HG02571 (cell line): ENCODE results near the gene ULK2.

Source experiments
- ATAC-seq: cut with Tn5 transposase; IDR thresholded peaks from one replicate; pipeline ENCODE4 v1.9.1; 2021; ENCODE audit warnings: mild to moderate bottlenecking, moderate library complexity; ENCODE audit not compliant: unreplicated experiment

Gene ULK2

DNA sequence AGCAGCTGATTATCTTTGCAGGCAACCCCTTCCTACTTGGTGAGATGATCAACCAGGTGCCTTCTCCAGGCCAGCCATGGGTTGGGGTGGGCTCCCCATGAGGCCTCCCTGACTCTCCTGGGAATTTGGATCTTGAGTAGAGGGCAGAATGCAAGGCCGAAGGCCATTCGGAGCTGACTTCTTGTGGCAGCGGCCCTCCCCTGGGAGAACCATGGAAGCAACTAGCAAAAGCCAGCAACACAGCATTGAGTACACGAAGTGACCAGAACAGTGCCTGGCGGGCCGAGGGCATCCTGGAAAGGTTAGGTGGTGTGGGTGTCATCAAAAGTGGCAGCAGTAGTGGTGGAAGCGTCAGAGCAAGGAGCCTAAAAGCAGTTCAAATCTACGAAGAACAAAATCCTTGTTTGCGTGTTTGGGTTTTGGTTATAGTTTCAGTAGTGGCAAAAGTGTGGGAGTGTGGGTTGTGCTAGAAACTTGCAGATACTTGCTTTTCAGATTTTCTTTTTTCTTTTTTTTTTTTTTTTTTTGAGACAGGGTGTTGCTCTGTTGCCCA lies 117.6 kb downstream of the ULK2 start:
- ATAC-seq = no peak

DNA sequence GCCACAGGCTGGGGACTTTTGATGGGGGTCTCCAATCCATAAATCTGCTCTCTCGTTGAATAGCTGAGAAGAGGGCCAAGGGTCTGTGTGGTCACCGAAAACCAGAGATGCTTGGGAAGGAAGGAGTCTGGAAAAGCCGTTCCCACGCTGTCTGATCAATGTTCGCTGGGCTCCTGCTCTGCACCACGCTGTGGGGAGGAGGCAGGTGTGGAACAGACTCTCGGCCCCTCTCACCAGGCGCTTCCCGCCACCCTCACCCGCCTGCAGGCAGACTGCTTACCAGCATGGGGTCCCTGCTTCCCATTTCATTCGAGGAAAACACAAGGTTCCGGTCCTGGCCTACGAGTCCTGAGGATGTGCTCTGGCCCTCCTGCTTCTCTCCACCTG lies 118.9 kb downstream of the ULK2 start:
- no peak for ATAC-seq

DNA sequence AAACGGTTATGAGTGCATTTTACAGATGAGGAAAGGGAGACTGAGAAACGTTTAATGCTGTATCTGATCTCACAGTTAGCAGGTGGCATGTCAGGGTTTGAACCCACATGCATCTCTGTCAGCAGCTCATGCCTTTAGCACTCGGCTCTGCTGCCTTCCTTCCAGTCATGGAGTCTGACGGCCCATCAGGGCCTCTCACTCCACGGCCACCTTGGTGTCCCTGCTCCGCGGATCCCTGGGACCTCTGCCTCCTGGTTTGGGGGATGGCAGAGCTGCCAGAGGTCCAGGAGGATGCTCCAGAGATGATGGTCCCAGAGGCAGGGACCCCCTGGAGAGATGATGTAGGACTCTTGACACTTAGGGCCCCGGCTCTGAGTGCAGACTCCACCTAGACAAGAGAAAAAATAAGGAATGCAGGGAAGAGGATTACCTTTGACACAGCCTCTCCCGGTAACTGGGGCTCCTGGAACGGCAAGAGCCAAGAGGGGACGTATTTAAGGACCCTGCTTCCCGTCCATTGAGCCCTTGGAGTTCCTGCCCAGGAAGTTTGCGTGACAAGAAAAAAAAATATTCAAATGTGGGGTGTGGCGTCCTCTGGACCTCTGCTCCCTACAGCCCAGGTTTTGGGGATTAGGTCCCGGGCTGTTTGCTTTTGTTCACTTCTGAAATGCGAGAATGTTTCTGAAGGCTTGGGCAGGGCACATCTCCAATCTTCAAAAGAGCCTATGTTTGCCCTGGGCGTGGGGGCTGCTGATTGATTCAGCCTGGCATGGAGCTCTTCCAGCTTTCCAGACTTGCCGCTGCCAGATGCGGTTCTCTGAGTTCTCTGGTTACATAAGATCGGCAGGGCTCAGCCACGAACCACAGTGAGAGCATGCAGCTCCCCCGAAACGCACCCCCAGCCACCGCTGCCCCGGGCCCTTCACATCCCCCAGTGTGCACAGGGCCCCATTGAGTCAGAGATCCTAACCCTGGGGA lies 119.6 kb downstream of the ULK2 start, which contains the start of gene ALDH3A1:
Gene ALDH3A1, minus strand, starts transcription at position 470 of the 978 bp plus-strand sequence. CDS start 3,169 bp downstream, outside the sequence.
- ATAC-seq = no peak

DNA sequence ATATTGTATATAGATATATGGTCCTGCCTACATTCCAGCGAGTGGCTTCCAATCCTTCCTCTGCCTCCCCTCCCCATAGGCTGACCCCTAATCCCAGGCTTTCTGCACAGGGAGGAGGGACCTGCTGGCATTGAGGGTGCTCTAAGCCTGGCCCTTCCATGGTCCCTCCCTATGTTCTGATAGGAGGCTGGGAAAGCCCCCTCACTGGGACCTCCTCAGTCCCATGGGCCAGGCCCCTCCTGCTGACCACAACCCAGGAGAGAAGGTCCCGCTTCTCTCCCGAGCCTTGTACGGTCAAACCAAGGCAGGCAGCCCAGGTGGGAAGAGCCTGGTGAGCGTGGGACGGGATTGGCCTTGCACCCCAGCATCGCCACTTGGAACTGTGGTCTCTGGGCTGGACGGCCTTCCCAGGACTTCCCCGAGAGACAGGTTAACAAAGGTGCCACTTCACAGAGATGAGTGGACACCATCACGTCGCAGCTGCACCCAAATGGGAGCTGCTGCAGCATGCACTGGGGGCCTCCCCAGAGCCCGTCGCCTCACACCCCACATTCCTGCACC lies 120.5 kb downstream of the ULK2 start:
- ATAC-seq = no peak

DNA sequence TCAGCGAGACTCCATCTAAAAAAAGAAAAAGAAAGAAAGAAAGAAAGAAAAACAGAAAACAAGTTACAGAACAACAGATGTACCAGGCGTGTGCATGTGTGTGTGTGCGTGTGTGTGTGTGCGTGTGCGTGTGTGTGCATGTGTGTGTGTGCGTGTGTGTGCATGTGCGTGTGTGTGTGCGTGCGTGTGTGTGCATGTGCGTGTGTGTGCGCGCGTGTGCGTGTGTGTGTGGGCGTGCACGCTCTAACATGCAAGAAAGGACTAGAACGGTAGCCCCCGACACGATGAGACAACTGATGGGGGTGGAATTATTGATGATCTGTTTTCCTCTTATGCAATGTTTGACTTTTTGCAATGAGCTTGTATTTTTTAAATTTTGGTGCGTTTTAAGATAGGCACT lies 121.2 kb downstream of the ULK2 start:
- no peak for ATAC-seq

DNA sequence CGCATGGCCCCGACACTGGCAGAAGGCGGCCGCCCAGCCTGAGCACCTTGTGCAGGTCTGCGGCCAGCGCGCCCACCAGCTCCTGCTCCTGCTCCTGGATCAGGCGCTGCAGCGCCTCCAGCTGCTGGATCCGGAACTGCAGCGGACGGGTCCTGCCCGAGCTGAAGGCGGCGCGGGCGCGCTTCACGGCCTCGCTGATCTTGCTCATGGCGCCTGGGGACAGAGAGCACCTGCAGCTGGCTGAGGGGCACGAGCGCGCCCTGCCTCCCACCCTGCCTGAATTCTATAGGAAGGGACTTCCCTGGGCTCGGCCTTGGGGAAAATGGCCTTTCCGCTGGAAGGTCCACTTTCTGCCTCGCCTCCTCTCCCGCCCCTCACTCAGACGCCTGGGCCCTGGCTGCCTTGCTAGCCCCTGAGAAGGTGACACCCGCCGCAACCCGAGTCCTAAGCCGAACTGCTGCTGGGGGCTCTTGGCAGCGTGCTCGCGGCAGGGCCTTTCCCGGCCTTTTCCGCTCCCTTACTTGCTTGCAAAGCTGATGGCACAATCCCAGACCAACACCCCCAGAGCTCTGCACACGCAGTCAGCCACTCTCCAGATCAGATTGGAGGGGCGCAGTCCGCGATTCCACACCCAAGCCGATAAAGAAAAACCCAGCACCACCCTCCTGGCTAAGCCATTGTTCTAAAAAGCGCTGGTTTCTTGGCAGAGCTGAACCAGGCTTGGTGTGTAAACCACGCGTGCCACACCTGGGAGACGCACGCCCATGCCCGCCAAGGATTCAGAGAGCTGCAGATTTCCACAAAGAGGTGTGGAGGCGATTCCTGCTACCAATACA lies 122.6 kb downstream of the ULK2 start:
- ATAC-seq = no peak

DNA sequence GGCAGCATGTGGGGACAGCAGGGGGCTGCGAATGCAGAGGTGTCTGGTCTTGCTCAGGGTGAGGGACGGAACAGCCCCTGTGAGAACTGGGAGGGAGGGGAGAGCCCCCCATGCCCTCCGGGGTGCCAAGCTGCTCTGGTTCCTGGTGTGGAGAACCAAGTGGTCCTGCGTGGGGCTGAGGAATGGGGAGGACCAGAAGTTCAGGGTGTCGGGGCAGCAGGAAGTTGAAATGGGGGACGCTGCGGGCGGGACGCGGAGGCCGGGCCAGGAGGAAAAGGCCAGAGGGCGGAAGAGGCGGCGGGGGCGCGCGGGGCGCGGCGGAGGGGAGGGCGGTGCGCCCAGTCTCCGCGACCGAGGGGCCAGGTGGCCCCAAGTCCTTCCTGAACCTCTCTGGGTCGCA lies 123.2 kb downstream of the ULK2 start:
- ATAC-seq = no peak

DNA sequence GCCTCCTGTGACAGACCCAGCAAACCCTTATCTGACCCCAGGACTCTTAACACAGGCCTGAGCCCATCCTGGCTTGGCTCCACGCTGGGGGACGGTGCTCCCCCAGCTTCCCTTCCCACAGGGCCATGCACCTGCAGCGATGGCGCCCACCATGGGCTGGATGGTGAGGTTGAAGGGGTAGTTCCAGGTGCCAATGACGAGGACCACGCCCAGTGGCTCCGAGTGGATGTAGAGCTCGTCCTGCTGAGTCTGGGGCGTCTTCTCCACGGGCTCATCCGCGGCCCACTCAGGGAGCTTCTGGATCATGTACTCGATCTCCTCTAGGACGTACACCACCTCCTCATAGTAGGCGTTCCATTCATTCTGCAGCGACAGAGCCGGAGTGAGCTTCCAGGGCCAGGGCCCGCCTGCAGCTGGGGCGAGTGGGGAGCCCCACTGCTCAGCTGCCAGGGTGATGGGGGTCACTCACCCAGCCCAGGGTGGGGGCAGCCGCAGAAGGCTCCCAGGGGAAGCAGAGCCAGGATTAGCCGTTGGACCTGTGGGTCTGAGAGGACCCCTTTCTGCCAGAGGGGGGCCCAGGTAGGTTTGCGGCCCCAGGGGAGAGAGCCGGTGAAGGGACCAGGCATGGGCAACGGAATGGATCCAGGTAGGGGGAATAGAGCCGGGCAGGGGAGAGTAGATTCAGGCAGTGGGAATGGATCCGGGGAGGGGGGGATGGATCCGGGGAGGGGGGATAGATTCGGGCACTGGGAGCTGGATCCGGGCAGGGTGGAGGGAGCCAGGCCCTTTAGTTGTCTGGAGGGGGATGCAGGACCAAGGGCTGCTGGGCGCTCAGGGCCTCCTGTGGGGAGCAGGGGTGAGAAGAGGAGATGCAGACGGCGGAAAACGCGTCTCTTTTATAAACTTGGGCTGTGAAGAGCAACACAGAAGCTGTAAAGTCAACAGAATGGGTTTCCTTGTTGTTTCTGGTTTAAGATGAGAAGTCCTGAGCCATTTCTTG lies 124.3 kb downstream of the ULK2 start:
- ATAC-seq = no peak

DNA sequence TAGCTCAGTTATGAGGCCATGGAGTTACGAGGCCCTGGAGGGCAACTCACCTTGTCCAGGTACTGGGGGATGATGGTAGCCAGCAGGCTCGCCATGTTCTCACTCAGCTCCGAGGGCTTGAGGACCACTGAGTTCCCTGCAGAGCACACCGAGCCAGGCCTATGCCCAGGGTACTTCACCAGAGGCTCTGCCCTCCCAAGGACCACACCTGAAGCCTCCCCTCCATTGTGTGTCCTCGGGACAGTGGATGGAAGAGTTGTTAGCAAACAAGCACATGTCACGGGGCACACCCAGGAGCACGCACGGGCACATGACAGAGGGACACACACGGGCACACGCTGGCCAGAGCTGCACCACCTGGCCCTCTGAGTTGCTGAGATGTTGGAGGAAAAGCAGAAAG lies 125.2 kb downstream of the ULK2 start:
- no peak for ATAC-seq

DNA sequence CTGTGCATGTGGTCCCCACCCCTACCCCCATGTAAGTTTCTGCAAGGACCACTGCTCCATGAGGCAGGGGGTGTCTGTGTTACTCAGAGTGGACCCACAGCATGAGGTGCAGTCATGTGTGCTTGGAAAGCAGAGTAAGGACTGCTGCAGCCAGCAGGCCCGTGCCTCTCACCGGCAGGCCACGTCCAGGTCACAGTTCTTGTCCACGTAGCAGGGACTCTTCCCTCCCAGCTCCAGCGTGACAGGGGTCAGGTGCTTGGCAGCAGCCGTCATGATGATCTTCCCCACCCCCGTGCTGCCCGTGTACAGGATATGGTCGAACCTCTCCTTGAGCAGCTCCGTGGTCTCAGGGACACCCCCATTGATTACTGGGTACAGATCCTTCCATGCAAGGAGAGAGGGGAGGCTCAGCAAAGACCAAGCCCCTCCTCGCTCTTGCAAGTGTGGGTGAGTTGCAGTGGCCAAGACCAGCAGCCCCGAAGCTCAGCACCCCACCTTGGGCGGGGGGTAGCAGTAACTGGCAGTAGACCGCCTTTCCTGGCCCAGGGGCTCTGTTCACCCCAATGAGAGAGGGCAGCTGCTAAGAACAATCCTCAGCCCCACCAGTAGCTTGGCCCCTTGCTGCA lies 125.8 kb downstream of the ULK2 start:
- no peak for ATAC-seq

DNA sequence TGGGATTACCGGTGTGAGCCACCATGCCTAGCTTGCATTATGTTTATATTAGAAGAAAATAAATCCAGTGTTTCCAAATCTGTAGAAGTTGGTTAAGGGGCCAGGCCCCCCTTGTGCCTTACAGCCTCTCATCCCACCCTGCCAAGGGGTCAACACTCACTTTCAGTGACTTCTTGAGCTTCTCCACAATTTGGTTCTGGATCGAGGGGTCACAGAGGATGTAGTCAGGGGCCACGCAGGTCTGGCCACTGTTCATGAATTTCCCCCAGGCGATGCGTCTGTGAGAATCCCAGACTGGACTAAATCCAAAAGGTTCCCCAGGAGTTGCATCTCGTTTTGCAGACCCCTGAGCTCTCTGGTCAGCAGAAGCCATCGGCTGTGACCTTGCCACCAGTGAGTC lies 126.8 kb downstream of the ULK2 start:
- ATAC-seq = no peak

DNA sequence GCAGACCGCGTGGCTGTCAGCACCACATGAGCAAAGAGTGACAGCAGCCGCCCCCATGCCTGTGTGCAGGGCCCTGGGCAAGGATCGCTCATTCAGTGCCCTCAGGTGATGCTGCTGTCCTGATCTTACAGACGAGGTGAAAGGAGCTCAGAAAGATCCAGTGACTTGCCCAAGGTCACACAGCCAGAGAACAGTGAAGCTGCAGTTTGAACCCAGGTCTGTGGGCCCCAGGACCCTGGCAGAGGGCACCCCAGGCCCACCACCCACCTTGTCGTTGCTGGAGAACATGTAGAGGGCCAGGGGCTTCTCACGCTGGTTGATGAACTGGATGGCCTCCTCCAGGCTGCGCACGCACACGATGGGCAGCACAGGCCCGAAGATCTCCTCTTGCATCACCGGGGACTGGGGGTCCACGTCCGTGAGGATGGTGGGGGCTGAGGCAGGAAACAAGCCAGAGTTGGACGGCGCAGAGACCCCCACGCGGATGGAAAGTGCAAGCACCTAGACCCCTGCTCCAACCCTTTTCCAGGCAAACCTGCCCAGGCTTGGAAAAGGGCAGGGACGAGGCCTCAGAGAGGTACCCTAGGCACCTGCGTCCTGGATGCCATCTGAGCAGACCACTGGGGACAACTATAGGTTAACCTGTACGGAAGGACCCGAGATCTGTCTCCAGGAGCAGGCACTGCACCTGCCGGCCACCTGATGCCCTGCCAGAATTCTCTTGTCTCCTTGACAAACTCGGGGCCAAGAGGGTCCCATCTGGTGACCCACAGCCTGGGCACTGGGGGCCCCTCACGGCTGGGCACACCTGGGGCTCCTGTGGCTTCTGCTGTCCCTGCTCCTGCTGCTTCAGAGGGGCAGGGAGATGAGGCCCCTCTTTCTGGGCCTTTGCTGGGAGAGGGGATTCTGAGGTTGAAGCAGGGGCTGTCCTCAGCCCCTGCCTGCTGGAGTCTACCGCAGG lies 128.2 kb downstream of the ULK2 start:
- no peak for ATAC-seq

DNA sequence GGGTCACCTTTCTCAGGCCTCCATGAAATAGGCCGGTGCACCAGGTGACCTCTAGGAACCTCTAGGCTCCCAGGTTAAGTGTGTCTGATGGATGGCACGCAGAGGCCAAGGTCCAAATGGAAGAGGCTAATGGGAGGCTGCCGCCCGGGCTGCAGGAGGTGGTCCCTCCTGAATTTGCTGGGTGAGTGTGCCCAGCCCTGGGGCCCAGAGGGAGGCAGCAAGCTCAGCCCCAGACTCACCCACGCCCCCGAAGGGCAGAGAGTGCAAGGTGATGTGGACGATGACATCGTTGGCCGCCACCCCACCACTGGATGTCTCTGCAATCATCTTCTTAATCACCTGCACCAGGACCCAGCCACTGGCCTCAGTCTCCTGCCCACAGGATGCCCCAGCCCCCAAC lies 129.0 kb downstream of the ULK2 start:
- no peak for ATAC-seq

DNA sequence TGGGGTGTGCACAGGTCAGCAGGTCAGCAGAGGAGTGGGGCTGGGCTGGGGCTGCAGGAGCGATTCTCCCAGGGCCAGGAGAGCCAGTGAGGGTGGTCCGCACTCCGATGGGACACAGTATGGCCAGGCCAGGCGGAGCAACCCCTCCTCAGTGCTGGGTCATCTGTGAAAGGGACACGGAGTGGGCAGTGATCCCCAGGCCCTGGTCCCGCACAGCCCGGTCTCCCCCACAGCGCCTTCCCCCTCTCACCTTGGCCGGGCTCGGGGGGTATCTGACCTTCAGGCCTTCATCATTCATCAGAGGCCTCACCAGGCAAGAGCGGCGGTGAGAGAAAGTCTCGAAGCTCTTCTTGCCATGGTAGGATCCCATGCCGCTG lies 129.7 kb downstream of the ULK2 start:
- no peak for ATAC-seq

DNA sequence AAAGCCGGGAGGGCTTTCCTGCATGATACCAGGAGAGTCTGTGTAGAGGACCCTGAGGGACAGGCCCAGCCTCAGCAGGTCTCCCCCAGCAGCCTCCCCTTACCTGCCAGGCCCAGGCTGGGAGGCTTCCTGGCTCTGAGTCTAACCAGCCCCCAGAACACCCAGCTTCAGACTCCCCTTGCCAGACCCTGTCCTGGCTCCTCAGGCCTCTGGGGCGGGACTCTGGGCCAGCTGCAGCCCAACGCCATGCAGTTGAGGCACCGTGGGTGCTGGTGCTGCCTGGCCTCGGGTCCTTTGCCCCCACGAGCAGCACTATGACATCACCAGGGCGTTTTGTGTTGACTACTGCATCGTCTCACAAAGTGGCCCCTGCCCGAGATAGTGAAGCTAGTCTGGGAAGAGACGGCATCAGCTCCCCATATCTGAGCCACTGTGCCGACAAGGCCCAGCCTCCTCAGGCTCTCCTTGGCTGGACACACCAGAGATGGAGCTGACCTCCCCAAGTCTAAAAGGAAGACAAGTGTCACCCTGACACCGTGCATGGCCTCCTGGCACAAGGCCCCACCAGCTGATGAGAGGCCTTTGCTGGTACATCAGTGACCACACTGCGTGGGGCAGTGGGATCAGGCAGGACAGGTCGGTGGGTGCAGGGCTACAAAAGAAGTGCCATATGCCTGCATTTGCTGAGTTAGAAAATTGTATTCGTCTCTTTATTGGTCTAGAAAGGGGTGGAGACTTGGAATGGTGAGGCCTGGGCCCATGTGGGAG lies 130.2 kb downstream of the ULK2 start:
- ATAC-seq = no peak

DNA sequence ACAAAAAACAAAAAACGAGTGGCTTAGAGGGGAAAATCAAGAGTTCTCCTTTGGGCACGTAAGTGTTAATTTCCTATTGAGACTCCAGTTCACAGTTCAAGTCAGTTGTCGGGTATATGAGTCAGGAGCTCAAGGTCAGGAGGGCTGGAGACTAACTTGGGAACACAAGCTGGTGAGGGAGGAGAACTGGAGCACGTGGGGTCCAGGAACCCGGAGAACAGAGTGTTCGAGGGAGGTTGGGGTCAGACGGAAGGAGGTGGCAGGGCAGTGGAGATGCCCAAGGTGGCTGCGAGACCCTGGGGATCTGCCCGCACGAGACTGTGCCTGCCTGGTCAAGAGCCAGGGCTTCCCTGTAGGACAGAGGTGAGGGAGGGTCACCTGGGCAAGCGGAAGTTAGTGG lies 131.7 kb downstream of the ULK2 start:
- ATAC-seq = no peak

DNA sequence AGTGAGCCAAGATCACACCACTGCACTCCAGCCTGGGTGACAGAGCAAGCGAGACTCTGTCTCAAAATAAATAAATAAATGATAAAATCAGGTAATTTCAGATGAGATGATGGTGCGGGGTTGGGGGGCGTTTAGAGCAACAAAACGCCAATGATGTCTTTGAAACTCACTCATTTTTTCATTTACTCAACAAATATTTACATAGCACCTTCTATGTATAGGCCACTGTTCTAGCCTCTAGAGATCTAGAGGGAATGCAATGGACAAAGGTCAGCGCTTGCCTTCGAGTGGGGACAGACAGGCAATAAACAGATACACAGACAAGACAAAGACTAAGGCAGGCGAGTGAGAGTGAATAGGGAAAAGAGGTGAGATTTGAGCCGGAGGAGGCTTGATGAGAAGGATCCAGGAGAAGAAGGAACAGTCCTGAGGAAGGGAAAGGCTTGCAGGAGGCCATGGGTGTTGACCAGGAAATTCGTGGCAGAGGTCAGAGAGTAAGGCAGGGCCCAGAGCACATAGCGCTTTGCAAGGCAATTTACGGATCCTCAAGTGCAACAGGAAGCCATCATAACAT lies 133.7 kb downstream of the ULK2 start:
- ATAC-seq = no peak
